CD4-positive, alpha-beta T cell (primary cell): Measurements from ENCODE around the gene STAC2. TPM values are rescaled to one million over a fixed set of nuclear protein-coding genes. Genes with fewer than 3 reads are reported as not detected.

Experiments
- ATAC-seq: fragments of 200-7000 bp; cut with Tn5 transposase; one replicate; pipeline ENCODE4 v1.10.0; 2022; ENCODE audit warnings: mild to moderate bottlenecking; ENCODE audit not compliant: poor library complexity
- CTCF ChIA-PET: fragments of 350-600 bp; sonication (Branson Sonifier 250); formaldehyde crosslinking; loops from one replicate; lab custom pipeline; 2021; ENCODE audit warnings: antibody characterized with exemption, inconsistent platforms; lab: Charles Lee
- POLR2A ChIA-PET: fragments of 350-600 bp; sonication (Branson Sonifier 250); formaldehyde crosslinking; loops from one replicate; lab custom pipeline; 2021; ENCODE audit warnings: antibody characterized with exemption, inconsistent platforms; lab: Charles Lee
- DNase-seq, 14 experiments: peaks; one replicate each; pipeline ENCODE4 v3.0.0-alpha.2; 2013 to 2020; ENCODE audit warnings: mixed read lengths in 2 of 14
- H3K27ac ChIP-seq, 2 donors: one replicate each; pipeline versions ENCODE4 v1.5.1 to v1.7.0; 2013; ENCODE audit warnings: low read length in 2 of 2, low read depth in 1 of 2, mild to moderate bottlenecking in 1 of 2
- H3K27me3 ChIP-seq, 2 experiments: 1 replicate in 1 of 2; 2 replicates in 1 of 2; pipeline versions ENCODE4 v1.6.1 to v1.7.0; 2013; ENCODE audit warnings: low read length in 2 of 2, control low read depth in 1 of 2, mild to moderate bottlenecking in 1 of 2, moderate library complexity in 1 of 2; ENCODE audit not compliant: insufficient read depth in 2 of 2, control insufficient read depth in 1 of 2
- H3K36me3 ChIP-seq: one replicate; pipeline ENCODE4 v1.6.1; 2013; ENCODE audit warnings: low read length, control low read depth; ENCODE audit not compliant: insufficient read depth
- H3K4me1 ChIP-seq: one replicate; pipeline ENCODE4 v1.6.1; 2013; ENCODE audit warnings: low read length, control low read depth; ENCODE audit not compliant: insufficient read depth
- H3K4me3 ChIP-seq: one replicate; pipeline ENCODE4 v1.5.1; 2013; ENCODE audit warnings: mild to moderate bottlenecking, low read length, moderate library complexity
- H3K9me3 ChIP-seq, 2 experiments: 1 replicate in 1 of 2; 2 replicates in 1 of 2; pipeline versions ENCODE4 v1.6.1 to v1.7.0; 2013; ENCODE audit warnings: low read length in 2 of 2, mild to moderate bottlenecking in 2 of 2, control low read depth in 1 of 2, moderate library complexity in 1 of 2; ENCODE audit not compliant: control insufficient read depth in 1 of 2, insufficient read depth in 1 of 2
- H3K27ac Mint-ChIP-seq: one replicate; pipeline ENCODE4 v1.8.0; 2020; ENCODE audit warnings: mixed read lengths
- H3K27me3 Mint-ChIP-seq: one replicate; pipeline ENCODE4 v1.8.0; 2021; ENCODE audit warnings: mixed read lengths
- H3K36me3 Mint-ChIP-seq: one replicate; pipeline ENCODE4 v1.8.0; 2021; ENCODE audit warnings: low read depth, mixed read lengths
- H3K4me1 Mint-ChIP-seq: one replicate; pipeline ENCODE4 v1.8.0; 2021; ENCODE audit warnings: low read depth, mixed read lengths
- H3K4me3 Mint-ChIP-seq: one replicate; pipeline ENCODE4 v1.8.0; 2020; ENCODE audit warnings: mild to moderate bottlenecking, mixed read lengths
- H3K9me3 Mint-ChIP-seq: one replicate; pipeline ENCODE4 v1.8.0; 2020; ENCODE audit warnings: mixed read lengths
- intact Hi-C, 2 experiments: fragments of 100-400 bp; cut with DNase I in 1 of 2; cut with micrococcal nuclease in 1 of 2; formaldehyde crosslinking; loops; one replicate each; pipeline versions ENCODE4 v1.15.1 to v1.9.0; 2023 to 2025; cut with DNase I, micrococcal nuclease
- total RNA-seq, 174 experiments: library from RNA in 2 of 174; stranded (reverse) in 2 of 174; gene quantifications; one replicate each; pipeline ENCODE4 v1.2.3 and lab custom pipeline; 2021 to 2026
- TF ChIP-seq, protein P1 (sequence below): fragments of 200-600 bp; IDR thresholded peaks from one replicate; pipeline ENCODE4 v1.8.0; 2022; ENCODE audit warnings: antibody characterized with exemption, mild to moderate bottlenecking

STAC2 gene
- total RNA-seq, 2 experiments from 2014 or later = not detected

- Histone ChIP-seq H3K4me1 (peaks cover 22% of the 10 kb centered on the region), H3K27me3 (no peaks in the 10 kb centered on the region), H3K36me3 (peaks cover 26% of the 10 kb centered on the region), H3K9me3 (peaks cover 0 to 1% of the 10 kb centered on the region in 2 experiments), H3K4me3 (no peak overlapping the region), H3K27ac (no peak overlapping the region)
- H3K4me3 Mint-ChIP-seq = no peak overlapping the region
- TF ChIP-seq, protein P1, sequence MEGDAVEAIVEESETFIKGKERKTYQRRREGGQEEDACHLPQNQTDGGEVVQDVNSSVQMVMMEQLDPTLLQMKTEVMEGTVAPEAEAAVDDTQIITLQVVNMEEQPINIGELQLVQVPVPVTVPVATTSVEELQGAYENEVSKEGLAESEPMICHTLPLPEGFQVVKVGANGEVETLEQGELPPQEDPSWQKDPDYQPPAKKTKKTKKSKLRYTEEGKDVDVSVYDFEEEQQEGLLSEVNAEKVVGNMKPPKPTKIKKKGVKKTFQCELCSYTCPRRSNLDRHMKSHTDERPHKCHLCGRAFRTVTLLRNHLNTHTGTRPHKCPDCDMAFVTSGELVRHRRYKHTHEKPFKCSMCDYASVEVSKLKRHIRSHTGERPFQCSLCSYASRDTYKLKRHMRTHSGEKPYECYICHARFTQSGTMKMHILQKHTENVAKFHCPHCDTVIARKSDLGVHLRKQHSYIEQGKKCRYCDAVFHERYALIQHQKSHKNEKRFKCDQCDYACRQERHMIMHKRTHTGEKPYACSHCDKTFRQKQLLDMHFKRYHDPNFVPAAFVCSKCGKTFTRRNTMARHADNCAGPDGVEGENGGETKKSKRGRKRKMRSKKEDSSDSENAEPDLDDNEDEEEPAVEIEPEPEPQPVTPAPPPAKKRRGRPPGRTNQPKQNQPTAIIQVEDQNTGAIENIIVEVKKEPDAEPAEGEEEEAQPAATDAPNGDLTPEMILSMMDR = no peak
- CTCF ChIA-PET = interaction anchor here (0.8 to 4.3 kb wide), 10 partner anchors 9 to 206 kb away, joined by 3 to 63 read pairs (median 4); partner anchors contain the start of gene FBXO47
- H3K36me3 Mint-ChIP-seq = peaks cover 25% of the 10 kb centered on the region
- H3K27ac Mint-ChIP-seq = no peak overlapping the region
- ATAC-seq (no peak), DNase-seq (no peak)
- H3K9me3 Mint-ChIP-seq = no peaks in the 10 kb centered on the region
- peaks cover 4% of the 10 kb centered on the region for H3K27me3 Mint-ChIP-seq
- peaks cover 22% of the 10 kb centered on the region for H3K4me1 Mint-ChIP-seq
- POLR2A ChIA-PET = interaction anchor here (0.7 to 2.0 kb wide), 6 partner anchors 9 to 191 kb away, joined by 3 to 9 read pairs (median 4); partner anchors contain the start of gene RPL19
- intact Hi-C loops = no loop called here
These were observed 52.0 kb downstream of the STAC2 start for GRCh38 chr17:39173526-39174274.

- ATAC-seq = no peak
- H3K27me3 ChIP-seq = no peaks in the 10 kb centered on the region
- POLR2A ChIA-PET = interaction anchor here (0.7 to 1.1 kb wide), 3 partner anchors 8 to 190 kb away, joined by 3 to 4 read pairs (median 3); no protein-coding TSS in a partner anchor
- intact Hi-C loops = no loop called here
- Mint-ChIP-seq H3K4me3 (no peak overlapping the region), H3K4me1 (peaks cover 22% of the 10 kb centered on the region), H3K27ac (no peak overlapping the region), H3K27me3 (peaks cover 4% of the 10 kb centered on the region), H3K36me3 (peaks cover 19% of the 10 kb centered on the region), H3K9me3 (no peaks in the 10 kb centered on the region)
- no peak overlapping the region for H3K4me3 ChIP-seq
- CTCF ChIA-PET = interaction anchor here (0.8 to 4.3 kb wide), 5 partner anchors 9 to 188 kb away, joined by 3 to 63 read pairs (median 5); no protein-coding TSS in a partner anchor
- DNase-seq = no peak
- peaks cover 22% of the 10 kb centered on the region for H3K4me1 ChIP-seq
- H3K36me3 ChIP-seq = peaks cover 25% of the 10 kb centered on the region
- TF ChIP-seq, protein P1 = no peak
- no peak overlapping the region for H3K27ac ChIP-seq
- peaks cover 0 to 3% of the 10 kb centered on the region in 2 experiments for H3K9me3 ChIP-seq
These were observed 52.7 kb downstream of the STAC2 start for GRCh38 chr17:39173080-39173479.

GRCh38 chr17:39171933-39172332 is 53.8 kb downstream of the STAC2 start:
- no peak overlapping the region for H3K27ac ChIP-seq
- Mint-ChIP-seq H3K4me3 (no peak overlapping the region), H3K4me1 (peaks cover 30% of the 10 kb centered on the region), H3K27ac (no peak overlapping the region), H3K9me3 (no peaks in the 10 kb centered on the region), H3K36me3 (peaks cover 11% of the 10 kb centered on the region), H3K27me3 (peaks cover 12% of the 10 kb centered on the region)
- intact Hi-C loops = no loop called here
- ChIA-PET CTCF (no interaction called here), POLR2A (interaction anchor here (1.1 kb wide), 1 partner anchor 18 kb away, joined by 3 read pairs; no protein-coding TSS in a partner anchor)
- peaks cover 29% of the 10 kb centered on the region for H3K4me1 ChIP-seq
- TF ChIP-seq, protein P1 = no peak
- H3K9me3 ChIP-seq = peaks cover 0 to 3% of the 10 kb centered on the region in 2 experiments
- DNase-seq (no peak), ATAC-seq (no peak)
- no peak overlapping the region for H3K4me3 ChIP-seq
- peaks cover 14% of the 10 kb centered on the region for H3K36me3 ChIP-seq
- H3K27me3 ChIP-seq = peaks cover 0 to 4% of the 10 kb centered on the region in 2 experiments
